Tibial artery (tissue), 4 donors: Measurements from ENCODE around the gene ZNF91.
A peak's percentile ranks its signal among the peaks of the same experiment; 100 is the strongest.

Experiments
- DNase-seq, 2 donors: peaks; one replicate each; pipeline ENCODE4 v3.0.0-alpha.2; 2019
- H3K27ac ChIP-seq, 2 donors: fragments of 200-600 bp; sonication (generic) in 1 of 2; 1 replicate in 1 of 2; 2 replicates in 1 of 2; pipeline ENCODE4 v1.5.1; 2018 to 2019; ENCODE audit warnings: mild to moderate bottlenecking in 1 of 2
- H3K27me3 ChIP-seq, 2 donors: fragments of 200-600 bp; sonication (generic) in 1 of 2; one replicate each; pipeline versions ENCODE4 v1.5.1 to v1.6.0; 2016 to 2019
- H3K36me3 ChIP-seq, 3 donors: fragments of 200-600 bp; sonication (generic) in 2 of 3; one replicate each; pipeline ENCODE4 v1.5.1; 2016 to 2019; ENCODE audit warnings: mild to moderate bottlenecking in 2 of 3
- H3K4me1 ChIP-seq, 4 donors: fragments of 200-600 bp; sonication (generic) in 2 of 4; 1 replicate in 3 of 4; 2 replicates in 1 of 4; pipeline ENCODE4 v1.5.1; 2016 to 2019
- H3K4me3 ChIP-seq, 2 donors: fragments of 200-600 bp; sonication (generic) in 1 of 2; 1 replicate in 1 of 2; 2 replicates in 1 of 2; pipeline ENCODE4 v1.5.1; 2018 to 2019; ENCODE audit warnings: mild to moderate bottlenecking in 2 of 2
- H3K9me3 ChIP-seq, 3 donors: fragments of 200-600 bp; sonication (generic) in 1 of 3; one replicate each; pipeline ENCODE4 v1.5.1; 2016 to 2019
- CTCF ChIP-seq, 2 experiments: fragments of 200-600 bp in 1 of 2; fragments of 450-650 bp in 1 of 2; IDR thresholded peaks; one replicate each; pipeline ENCODE4 v1.5.1; 2017 to 2019; ENCODE audit warnings: antibody characterized with exemption in 2 of 2, mild to moderate bottlenecking in 1 of 2, moderate library complexity in 1 of 2
- intact Hi-C: fragments of 100-400 bp; cut with DNase I; formaldehyde crosslinking; loops from one replicate; pipeline ENCODE4 v1.15.0; 2023; ENCODE audit warnings: low total_unique reads

ZNF91 gene

GRCh38 chr19:23395041-23395721, at the start of gene ZNF91:
TSS of gene ZNF91 (minus strand) at chr19:23395471. CDS start at chr19:23395354, 117 bp downstream.
- no peak for TF ChIP-seq CTCF (IDR thresholded peaks at IDR 0.05)
- no peaks in the 10 kb centered on the region for H3K36me3 ChIP-seq
- peak within 1 kb of the TSS; percentile 64 to 72 for H3K4me3 ChIP-seq
- no peaks in the 10 kb centered on the region for H3K9me3 ChIP-seq
- intact Hi-C loops = loop anchor here (10.0 kb wide), 2 partner anchors 140 to 690 kb away; partner anchors contain the start of genes ZNF254 and ZNF724
- peak; percentile 98 to 99 for DNase-seq
- H3K27me3 ChIP-seq = no peaks in the 10 kb centered on the region
- H3K27ac ChIP-seq = peak within 1 kb of the TSS; percentile 83 to 90
- H3K4me1 ChIP-seq = peaks cover 0 to 42% (median 27%) of the 10 kb centered on the region in 4 donors

- DNase-seq = no peak
- Histone ChIP-seq H3K36me3 (no peaks in the 10 kb centered on the region), H3K4me3 (no peak overlapping the region), H3K9me3 (peaks cover 0 to 2% (median 0%) of the 10 kb centered on the region in 3 donors), H3K27me3 (no peaks in the 10 kb centered on the region), H3K4me1 (no peaks in the 10 kb centered on the region), H3K27ac (no peak overlapping the region)
- intact Hi-C loops = no loop called here
- peak; percentile 6 to 10 for TF ChIP-seq CTCF (IDR thresholded peaks at IDR 0.05)
Observed at GRCh38 chr19:23440791-23441190, 45.5 kb upstream of the ZNF91 start.

GRCh38 chr19:23440207-23440606, 44.9 kb upstream of the ZNF91 start:
- no peak for TF ChIP-seq CTCF (IDR thresholded peaks at IDR 0.05)
- Histone ChIP-seq H3K27ac (no peak overlapping the region), H3K9me3 (peaks cover 0 to 4% (median 0%) of the 10 kb centered on the region in 3 donors), H3K27me3 (no peaks in the 10 kb centered on the region), H3K4me3 (no peak overlapping the region), H3K36me3 (no peaks in the 10 kb centered on the region), H3K4me1 (no peaks in the 10 kb centered on the region)
- intact Hi-C loops = no loop called here
- no peak for DNase-seq

GRCh38 chr19:23439623-23440022, 44.4 kb upstream of the ZNF91 start:
- Histone ChIP-seq H3K27ac (no peak overlapping the region), H3K4me3 (no peak overlapping the region), H3K27me3 (no peaks in the 10 kb centered on the region), H3K9me3 (peaks cover 0 to 4% (median 0%) of the 10 kb centered on the region in 3 donors), H3K36me3 (no peaks in the 10 kb centered on the region), H3K4me1 (no peaks in the 10 kb centered on the region)
- intact Hi-C loops = no loop called here
- no peak for TF ChIP-seq CTCF (IDR thresholded peaks at IDR 0.05)
- no peak for DNase-seq

- DNase-seq = no peak
- Histone ChIP-seq H3K36me3 (no peaks in the 10 kb centered on the region), H3K9me3 (peaks cover 0 to 4% (median 0%) of the 10 kb centered on the region in 3 donors), H3K27me3 (no peaks in the 10 kb centered on the region), H3K4me1 (no peaks in the 10 kb centered on the region), H3K4me3 (no peak overlapping the region), H3K27ac (no peak overlapping the region)
- intact Hi-C loops = no loop called here
- no peak for TF ChIP-seq CTCF (IDR thresholded peaks at IDR 0.05)
Observed at GRCh38 chr19:23437901-23438300, 42.6 kb upstream of the ZNF91 start.
